Measurements from ENCODE around the gene TMEM147. TPM values are rescaled to one million over a fixed set of nuclear protein-coding genes. Genes with fewer than 3 reads are reported as not detected.

TMEM147 gene
- total RNA-seq, 1 donor from 2014 or later, result 86.3 TPM

- Mint-ChIP-seq H3K27ac (ENCODE audit: unreplicated experiment) (no peak overlapping the region), H3K4me1 (ENCODE audit: low read depth) (no peaks in the 10 kb centered on the region), H3K9me3 (ENCODE audit: low read depth) (peaks cover 31% of the 10 kb centered on the region), H3K27me3 (ENCODE audit: low read depth) (peaks cover 13% of the 10 kb centered on the region), H3K4me3 (ENCODE audit: unreplicated experiment) (no peak overlapping the region), H3K36me3 (ENCODE audit: low read depth) (peaks cover 9% of the 10 kb centered on the region)
- no peak for DNase-seq (ENCODE audit: low spot score)
- TF ChIP-seq CTCF (IDR thresholded peaks at IDR 0.05), result no peak
Measured at GRCh38 chr19:35578707-35579106, 33.3 kb downstream of the TMEM147 start.

GRCh38 chr19:35582760-35583159, 37.3 kb downstream of the TMEM147 start:
- TF ChIP-seq CTCF (IDR thresholded peaks at IDR 0.05), result no peak
- Mint-ChIP-seq H3K9me3 (ENCODE audit: low read depth) (peaks cover 5% of the 10 kb centered on the region), H3K4me3 (ENCODE audit: unreplicated experiment) (no peak overlapping the region), H3K27me3 (ENCODE audit: low read depth) (peaks cover 25% of the 10 kb centered on the region), H3K27ac (ENCODE audit: unreplicated experiment) (no peak overlapping the region), H3K36me3 (ENCODE audit: low read depth) (peaks cover 3% of the 10 kb centered on the region), H3K4me1 (ENCODE audit: low read depth) (peaks cover 7% of the 10 kb centered on the region)
- DNase-seq (ENCODE audit: low spot score), result no peak

- H3K27me3 Mint-ChIP-seq (ENCODE audit: low read depth), result peaks cover 28% of the 10 kb centered on the region
- H3K36me3 Mint-ChIP-seq (ENCODE audit: low read depth), result peaks cover 3% of the 10 kb centered on the region
- H3K4me3 Mint-ChIP-seq (ENCODE audit: unreplicated experiment), result no peak within 1 kb of the TSS
- DNase-seq (ENCODE audit: low spot score), result no peak
- peaks cover 5% of the 10 kb centered on the region for H3K9me3 Mint-ChIP-seq (ENCODE audit: low read depth)
- no peak within 1 kb of the TSS for H3K27ac Mint-ChIP-seq (ENCODE audit: unreplicated experiment)
- H3K4me1 Mint-ChIP-seq (ENCODE audit: low read depth), result peaks cover 7% of the 10 kb centered on the region
- TF ChIP-seq CTCF (IDR thresholded peaks at IDR 0.05), result no peak
Measured at GRCh38 chr19:35585848-35586247, 40.4 kb downstream of the TMEM147 start, which contains the start of gene PMIS2. Gene PMIS2, plus strand, starts transcription at chr19:35586173. Its CDS starts 87 bp downstream, at chr19:35586260.

GRCh38 chr19:35587321-35587720, 41.9 kb downstream of the TMEM147 start:
- TF ChIP-seq CTCF (IDR thresholded peaks at IDR 0.05), result no peak
- H3K36me3 Mint-ChIP-seq (ENCODE audit: low read depth), result peaks cover 3% of the 10 kb centered on the region
- H3K27me3 Mint-ChIP-seq (ENCODE audit: low read depth), result peaks cover 25% of the 10 kb centered on the region
- no peak for DNase-seq (ENCODE audit: low spot score)
- peaks cover 1% of the 10 kb centered on the region for H3K9me3 Mint-ChIP-seq (ENCODE audit: low read depth)
- no peak overlapping the region for H3K4me3 Mint-ChIP-seq (ENCODE audit: unreplicated experiment)
- no peak overlapping the region for H3K27ac Mint-ChIP-seq (ENCODE audit: unreplicated experiment)
- peaks cover 7% of the 10 kb centered on the region for H3K4me1 Mint-ChIP-seq (ENCODE audit: low read depth)

- H3K4me1 Mint-ChIP-seq (ENCODE audit: low read depth), result peaks cover 7% of the 10 kb centered on the region
- H3K27me3 Mint-ChIP-seq (ENCODE audit: low read depth), result peaks cover 9% of the 10 kb centered on the region
- TF ChIP-seq CTCF (IDR thresholded peaks at IDR 0.05), result no peak
- no peak overlapping the region for H3K4me3 Mint-ChIP-seq (ENCODE audit: unreplicated experiment)
- DNase-seq (ENCODE audit: low spot score), result no peak
- H3K36me3 Mint-ChIP-seq (ENCODE audit: low read depth), result no peaks in the 10 kb centered on the region
- no peaks in the 10 kb centered on the region for H3K9me3 Mint-ChIP-seq (ENCODE audit: low read depth)
- no peak overlapping the region for H3K27ac Mint-ChIP-seq (ENCODE audit: unreplicated experiment)
Measured at GRCh38 chr19:35590875-35591274, 45.4 kb downstream of the TMEM147 start.

Data from chondrocyte (in vitro differentiated cells).